Gastrocnemius medialis (tissue), 4 donors: ENCODE data around the gene UROC1. TPM values are rescaled to one million over a fixed set of nuclear protein-coding genes. Genes with fewer than 3 reads are reported as not detected.

Experiments
- ATAC-seq, 2 donors: fragments of 150-250 bp; one replicate each; pipeline ENCODE4 v1.9.1; 2016
- DNase-seq, 2 donors: peaks; one replicate each; pipeline ENCODE4 v3.0.0-alpha.2; 2019
- H3K27ac ChIP-seq, 4 donors: fragments of 200-600 bp; sonication (generic); 1 replicate in 1 of 4; 2 replicates in 3 of 4; pipeline ENCODE4 v1.5.1; 2016 to 2018; ENCODE audit warnings: mild to moderate bottlenecking in 2 of 4, moderate library complexity in 1 of 4
- H3K27me3 ChIP-seq, 3 donors: fragments of 200-600 bp; sonication (generic) in 2 of 3; 1 replicate in 1 of 3; 2 replicates in 2 of 3; pipeline versions ENCODE4 v1.5.1 to v1.6.0; 2016 to 2019; ENCODE audit warnings: mild to moderate bottlenecking in 1 of 3, moderate library complexity in 1 of 3
- H3K36me3 ChIP-seq, 2 donors: fragments of 200-600 bp; sonication (generic) in 1 of 2; one replicate each; pipeline ENCODE4 v1.5.1; 2017 to 2018
- H3K4me1 ChIP-seq, 2 donors: fragments of 200-600 bp; sonication (generic) in 1 of 2; one replicate each; pipeline ENCODE4 v1.5.1; 2016 to 2017; ENCODE audit warnings: mild to moderate bottlenecking in 2 of 2
- H3K4me3 ChIP-seq, 4 donors: fragments of 200-600 bp; sonication (generic) in 3 of 4; 1 replicate in 1 of 4; 2 replicates in 3 of 4; pipeline ENCODE4 v1.5.1; 2016 to 2019; ENCODE audit warnings: mild to moderate bottlenecking in 2 of 4
- H3K9me3 ChIP-seq, 3 donors: fragments of 200-600 bp; sonication (generic) in 2 of 3; 1 replicate in 1 of 3; 2 replicates in 2 of 3; pipeline ENCODE4 v1.5.1; 2016 to 2019
- CTCF ChIP-seq, 5 experiments: fragments of 450-650 bp in 3 of 5; fragments of 200-600 bp in 2 of 5; sonication (generic) in 2 of 5; IDR thresholded peaks in 4 of 5; conservative IDR thresholded peaks in 1 of 5; 1 replicate in 4 of 5; 2 replicates in 1 of 5; pipeline ENCODE4 v1.5.1; 2016 to 2019; ENCODE audit warnings: antibody characterized with exemption in 5 of 5, mild to moderate bottlenecking in 3 of 5, moderate library complexity in 3 of 5
- POLR2A ChIP-seq, 2 donors: fragments of 450-650 bp; IDR thresholded peaks; one replicate each; pipeline ENCODE4 v1.6.1; 2017; ENCODE audit warnings: antibody characterized with exemption in 2 of 2, mild to moderate bottlenecking in 2 of 2, moderate library complexity in 2 of 2
- in situ Hi-C, 4 donors: fragments of 200-750 bp; cut with MboI; loops; one replicate each; pipeline versions ENCODE4 v1.15.0 to v1.8.0; 2017; ENCODE audit warnings: low sequenced_read_pairs in 4 of 4
- intact Hi-C: fragments of 100-400 bp; cut with DNase I; formaldehyde crosslinking; loops from one replicate; pipeline ENCODE4 v1.15.1; 2023; ENCODE audit warnings: low total_unique reads
- total RNA-seq, 4 donors: library from RNA; depleted of rRNA; stranded (reverse); fragments of >200 nt; gene quantifications; one replicate each; pipeline versions ENCODE4 v1.1.0 to v1.2.3, GENCODE V29; 2016

The UROC1 gene
- total RNA-seq, 4 donors from 2014 or later = 0.07 to 0.36 TPM; not detected in 2

- intact Hi-C loops (no loop called here), in situ Hi-C loops (no loop called here)
- Histone ChIP-seq H3K9me3 (no peaks in the 10 kb centered on the region), H3K36me3 (no peaks in the 10 kb centered on the region), H3K27ac (no peak overlapping the region), H3K4me3 (no peak overlapping the region), H3K27me3 (peaks cover 9 to 21% (median 13%) of the 10 kb centered on the region in 3 donors), H3K4me1 (no peaks in the 10 kb centered on the region)
- DNase-seq (no peak), ATAC-seq (no peak)
- TF ChIP-seq POLR2A (IDR thresholded peaks at IDR 0.05) (no peak), CTCF (IDR thresholded peaks at IDR 0.05 in 4 of 5, conservative IDR thresholded peaks at IDR 0.05 in 1 of 5) (no peak)
Measured at GRCh38 chr3:126546549-126547239, 29.1 kb upstream of the UROC1 start.

DNA sequence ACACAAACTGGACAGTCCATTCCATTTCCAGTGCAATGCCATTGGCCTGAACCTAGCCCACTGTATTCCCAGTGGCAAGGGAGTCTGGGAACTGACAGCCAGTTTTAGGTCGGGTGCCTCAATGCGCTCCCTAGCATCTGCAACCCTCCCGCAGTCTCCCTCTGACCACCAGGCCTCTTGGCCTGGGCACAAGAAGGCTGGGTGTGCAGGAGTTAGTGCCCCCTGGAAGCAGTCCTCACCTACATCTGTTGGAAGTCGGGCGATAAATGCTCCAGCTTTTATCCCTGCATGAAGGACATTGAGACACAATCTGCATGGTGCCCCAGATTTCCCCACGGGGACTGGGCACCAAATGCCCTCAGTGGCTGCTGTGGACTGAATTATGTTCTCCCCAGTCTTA lies 28.4 kb upstream of the UROC1 start:
- peaks cover 13 to 21% (median 14%) of the 10 kb centered on the region in 3 donors for H3K27me3 ChIP-seq
- DNase-seq = peak in 1 of 2 donors; percentile 6

GRCh38 chr3:126545544-126545943 lies 28.0 kb upstream of the UROC1 start:
- in situ Hi-C loops (no loop called here), intact Hi-C loops (no loop called here)
- TF ChIP-seq POLR2A (IDR thresholded peaks at IDR 0.05) = no peak
- DNase-seq = no peak
- Histone ChIP-seq H3K36me3 (no peaks in the 10 kb centered on the region), H3K9me3 (no peaks in the 10 kb centered on the region), H3K27ac (no peak overlapping the region), H3K4me1 (peaks cover 0 to 3% of the 10 kb centered on the region in 2 donors), H3K27me3 (peaks cover 13 to 21% (median 16%) of the 10 kb centered on the region in 3 donors), H3K4me3 (no peak overlapping the region)
- ATAC-seq = no peak

More for the DNA sequence above, 28.4 kb upstream of the UROC1 start:
- no peaks in the 10 kb centered on the region for H3K36me3 ChIP-seq
- H3K4me3 ChIP-seq = no peak overlapping the region
- no peaks in the 10 kb centered on the region for H3K9me3 ChIP-seq
- in situ Hi-C loops = no loop called here
- TF ChIP-seq CTCF (IDR thresholded peaks at IDR 0.05 in 4 of 5, conservative IDR thresholded peaks at IDR 0.05 in 1 of 5) (no peak), POLR2A (IDR thresholded peaks at IDR 0.05) (no peak)
- H3K4me1 ChIP-seq = no peaks in the 10 kb centered on the region
- intact Hi-C loops = no loop called here
- H3K27ac ChIP-seq = no peak overlapping the region
- no peak for ATAC-seq

GRCh38 chr3:126544596-126545281 lies 27.2 kb upstream of the UROC1 start:
- Histone ChIP-seq H3K27me3 (peaks cover 13 to 21% (median 16%) of the 10 kb centered on the region in 3 donors), H3K4me3 (no peak overlapping the region), H3K36me3 (no peaks in the 10 kb centered on the region), H3K27ac (no peak overlapping the region), H3K4me1 (peaks cover 0 to 8% of the 10 kb centered on the region in 2 donors), H3K9me3 (no peaks in the 10 kb centered on the region)
- intact Hi-C loops (no loop called here), in situ Hi-C loops (no loop called here)
- ATAC-seq = no peak
- peak in 1 of 2 donors; percentile 11 for DNase-seq
- TF ChIP-seq POLR2A (IDR thresholded peaks at IDR 0.05) (no peak), CTCF (IDR thresholded peaks at IDR 0.05 in 4 of 5, conservative IDR thresholded peaks at IDR 0.05 in 1 of 5) (no peak)

DNA sequence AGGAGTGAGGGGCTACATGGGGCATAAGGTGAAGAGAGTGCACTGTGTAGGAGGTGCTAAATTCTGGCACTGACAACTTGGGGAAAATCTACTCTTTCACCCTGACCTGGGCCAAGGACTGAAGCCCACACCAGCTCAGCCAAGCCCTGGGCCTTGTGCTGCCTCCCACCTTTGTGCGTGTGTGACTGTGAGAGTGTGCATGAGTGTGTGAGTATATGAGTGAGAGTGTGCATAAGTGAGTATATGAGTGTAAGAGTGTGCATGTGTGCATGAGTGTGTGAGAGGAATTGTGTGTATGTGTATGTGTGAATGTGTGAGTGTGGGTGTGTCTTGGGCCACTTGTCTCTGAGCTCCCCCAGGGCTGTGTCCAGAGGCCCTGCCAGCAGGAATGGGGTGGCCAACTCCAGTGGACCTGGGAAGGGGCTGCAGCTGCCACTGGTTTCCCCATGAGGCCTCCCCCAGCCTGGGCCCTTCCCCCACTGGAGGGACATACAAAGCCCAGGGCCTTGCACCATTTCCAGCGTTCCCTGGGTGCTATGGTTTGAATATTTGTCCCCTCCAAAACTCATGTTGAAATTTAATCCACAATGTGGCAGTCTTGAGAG lies 26.0 kb upstream of the UROC1 start:
- intact Hi-C loops = no loop called here
- DNase-seq (no peak), ATAC-seq (no peak)
- no peak overlapping the region for H3K27ac ChIP-seq
- peaks cover 13 to 21% (median 16%) of the 10 kb centered on the region in 3 donors for H3K27me3 ChIP-seq
- no peaks in the 10 kb centered on the region for H3K36me3 ChIP-seq
- H3K4me3 ChIP-seq = no peak overlapping the region
- in situ Hi-C loops = no loop called here
- no peaks in the 10 kb centered on the region for H3K9me3 ChIP-seq
- peaks cover 0 to 8% of the 10 kb centered on the region in 2 donors for H3K4me1 ChIP-seq
- TF ChIP-seq POLR2A (IDR thresholded peaks at IDR 0.05) = no peak
- TF ChIP-seq CTCF (IDR thresholded peaks at IDR 0.05 in 4 of 5, conservative IDR thresholded peaks at IDR 0.05 in 1 of 5) = no peak
